GM12875 (cell line): ENCODE measurements around the gene GALNT16.
"Not testable (repeated sequence)": the region's sequence is repeated elsewhere in the genome, so short reads cannot be mapped to it uniquely, and the experiment has no call there.

ENCODE experiments used
- H3K4me3 ChIP-seq: one replicate; pipeline ENCODE4 v1.5.1; 2011; ENCODE audit warnings: low read depth, low read length, control low read depth
- CTCF ChIP-seq: IDR thresholded peaks from 2 replicates; pipeline ENCODE4 v1.5.1; 2011; ENCODE audit warnings: low read depth, mild to moderate bottlenecking, control low read depth, inconsistent platforms, low read length, moderate library complexity, borderline replicate concordance; ENCODE audit not compliant: insufficient read depth

The GALNT16 gene

GRCh38 chr14:69259527-69260189 is at the start of gene GALNT16:
TSS of gene GALNT16 (plus strand) at chr14:69260158. CDS start at chr14:69260291, 133 bp downstream.
- H3K4me3 ChIP-seq = peak within 1 kb of the TSS; percentile 42
- no peak for TF ChIP-seq CTCF

- H3K4me3 ChIP-seq = no peak overlapping the region
- TF ChIP-seq CTCF = no peak
Measured at GRCh38 chr14:69214393-69214792, 45.6 kb upstream of the GALNT16 start.

DNA sequence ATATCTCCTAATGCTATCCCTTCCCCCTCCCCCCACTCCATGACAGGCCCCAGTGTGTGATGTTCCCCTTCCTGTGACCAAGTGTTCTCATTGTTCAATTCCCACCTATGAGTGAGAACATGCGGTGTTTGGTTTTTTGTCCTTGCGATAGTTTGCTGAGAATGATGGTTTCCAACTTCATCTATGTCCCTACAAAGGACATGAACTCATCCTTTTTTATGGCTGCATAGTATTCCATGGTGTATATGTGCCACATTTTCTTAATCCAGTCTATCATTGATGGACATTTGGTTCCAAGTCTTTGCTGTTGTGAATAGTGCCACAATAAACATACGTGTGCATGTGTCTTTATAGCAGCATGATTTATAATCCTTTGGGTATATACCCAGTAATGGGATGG is 42.3 kb upstream of the GALNT16 start:
- H3K4me3 ChIP-seq = not testable (repeated sequence)

- no peak overlapping the region for H3K4me3 ChIP-seq
- no peak for TF ChIP-seq CTCF
Measured at GRCh38 chr14:69224946-69225345, 35.0 kb upstream of the GALNT16 start.

DNA sequence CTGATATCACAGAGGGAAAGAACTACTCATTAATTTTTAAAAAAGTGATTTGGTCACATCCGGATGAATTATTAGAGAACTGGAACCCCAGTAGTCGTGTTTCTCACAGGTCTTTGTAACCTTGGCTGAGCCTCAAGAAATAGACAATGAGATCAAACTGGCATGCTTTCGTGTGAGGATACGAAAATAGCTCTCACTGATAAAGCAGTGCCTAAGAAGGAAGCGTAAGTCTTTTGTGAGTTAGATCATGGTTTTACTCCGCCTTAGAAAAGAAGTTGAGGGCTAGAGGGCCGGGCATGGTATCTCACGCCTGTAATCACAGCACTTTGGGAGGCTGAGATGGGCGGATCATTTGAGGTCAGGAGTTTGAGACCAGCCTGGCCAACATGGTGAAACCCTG is 33.8 kb upstream of the GALNT16 start:
- no peak for TF ChIP-seq CTCF

GRCh38 chr14:69226736-69227135 is 33.2 kb upstream of the GALNT16 start:
- no peak for TF ChIP-seq CTCF
- H3K4me3 ChIP-seq = no peak overlapping the region

More for the DNA sequence above, 33.8 kb upstream of the GALNT16 start:
- no peak overlapping the region for H3K4me3 ChIP-seq

GRCh38 chr14:69231486-69231885 is 28.5 kb upstream of the GALNT16 start:
- H3K4me3 ChIP-seq = no peak overlapping the region
- no peak for TF ChIP-seq CTCF
